Neural cell (in vitro differentiated cells): ENCODE measurements around the gene CHRNA7. TPM values are rescaled to one million over a fixed set of nuclear protein-coding genes. Genes with fewer than 3 reads are reported as not detected.

Experiments used
- H2AFZ ChIP-seq: fragments of 200-600, 300-800 bp; sonication (generic), shearing (Covaris generic); 2 replicates; pipeline ENCODE4 v1.6.0; 2014; ENCODE audit warnings: low read depth, mild to moderate bottlenecking, antibody characterized with exemption, low read length, moderate library complexity
- H3F3A ChIP-seq: fragments of 200-600 bp; shearing (Covaris generic); 2 replicates; pipeline ENCODE4 v1.6.1; 2016; ENCODE audit warnings: mild to moderate bottlenecking, moderate library complexity, mixed read lengths, antibody characterized with exemption, low read length; ENCODE audit not compliant: insufficient read depth, poor library complexity, severe bottlenecking
- H3K27ac ChIP-seq: fragments of 200-600, 300-800 bp; sonication (generic), shearing (Covaris generic); 2 replicates; pipeline ENCODE4 v1.5.1; 2014; ENCODE audit warnings: mild to moderate bottlenecking, low read length, moderate library complexity
- H3K27me3 ChIP-seq: fragments of 300-800, 200-600 bp; sonication (generic), shearing (Covaris generic); 2 replicates; pipeline ENCODE4 v1.6.0; 2014; ENCODE audit warnings: mild to moderate bottlenecking, low read depth, low read length, moderate library complexity; ENCODE audit not compliant: insufficient read depth
- H3K36me3 ChIP-seq: fragments of 300-800, 200-600 bp; sonication (generic), shearing (Covaris generic); 2 replicates; pipeline ENCODE4 v1.5.1; 2014; ENCODE audit warnings: mild to moderate bottlenecking, antibody characterized with exemption, low read length, moderate library complexity; ENCODE audit not compliant: insufficient read depth
- H3K4me2 ChIP-seq: fragments of 300-800, 200-600 bp; sonication (generic), shearing (Covaris generic); 2 replicates; pipeline ENCODE4 v1.6.0; 2014; ENCODE audit warnings: mild to moderate bottlenecking, low read length
- H3K4me3 ChIP-seq: fragments of 300-800, 200-600 bp; sonication (generic), shearing (Covaris generic); 2 replicates; pipeline ENCODE4 v1.5.1; 2014; ENCODE audit warnings: mild to moderate bottlenecking, low read length, moderate library complexity
- H3K79me2 ChIP-seq: fragments of 200-600 bp; shearing (Covaris generic); replicated peaks from 2 replicates; pipeline ENCODE4 v1.6.0; 2014; ENCODE audit warnings: mild to moderate bottlenecking, low read length, moderate library complexity; ENCODE audit not compliant: insufficient read depth
- H3K9ac ChIP-seq: fragments of 300-800, 200-600 bp; sonication (generic), shearing (Covaris generic); 2 replicates; pipeline ENCODE4 v1.6.1; 2016; ENCODE audit warnings: mild to moderate bottlenecking, low read length, mixed read lengths
- H3K9me2 ChIP-seq: fragments of 200-600 bp; shearing (Covaris generic); 2 replicates; pipeline ENCODE4 v1.6.1; 2016; ENCODE audit warnings: mild to moderate bottlenecking, low read length, mixed read lengths; ENCODE audit not compliant: insufficient read depth
- H3K9me3 ChIP-seq: fragments of 200-600, 300-800 bp; sonication (generic), shearing (Covaris generic); 2 replicates; pipeline ENCODE4 v1.6.1; 2016; ENCODE audit warnings: mild to moderate bottlenecking, mixed run types, low read length, moderate library complexity, mixed read lengths
- H4K20me1 ChIP-seq: fragments of 200-600 bp; shearing (Covaris generic); 2 replicates; pipeline ENCODE4 v1.6.1; 2016; ENCODE audit warnings: mild to moderate bottlenecking, mixed run types; ENCODE audit not compliant: insufficient read depth
- EP300 ChIP-seq: fragments of 450-650 bp; conservative IDR thresholded peaks from 2 replicates; pipeline ENCODE4 v1.6.1; 2014; ENCODE audit warnings: antibody characterized with exemption, mild to moderate bottlenecking, moderate library complexity; ENCODE audit not compliant: poor library complexity, severe bottlenecking
- EZH2 ChIP-seq: fragments of 200-600, 300-800 bp; shearing (Covaris generic), sonication (generic); IDR thresholded peaks from 2 replicates; pipeline ENCODE4 v1.6.1; 2014; ENCODE audit warnings: antibody characterized with exemption, low read length, borderline replicate concordance, mild to moderate bottlenecking; ENCODE audit not compliant: insufficient read depth, poor library complexity, severe bottlenecking
- MXI1 ChIP-seq: fragments of 450-650 bp; conservative IDR thresholded peaks from 2 replicates; pipeline ENCODE4 v1.6.1; 2014; ENCODE audit warnings: antibody characterized with exemption, mild to moderate bottlenecking; ENCODE audit not compliant: poor library complexity, severe bottlenecking
- POLR2AphosphoS5 ChIP-seq: IDR thresholded peaks from 2 replicates; pipeline ENCODE4 v1.6.1; 2012
- RAD21 ChIP-seq: fragments of 450-650 bp; conservative IDR thresholded peaks from 2 replicates; pipeline ENCODE4 v1.6.1; 2014; ENCODE audit warnings: antibody characterized with exemption, mild to moderate bottlenecking, moderate library complexity
- SMC3 ChIP-seq: fragments of 450-650 bp; conservative IDR thresholded peaks from 2 replicates; pipeline ENCODE4 v1.6.1; 2014; ENCODE audit warnings: antibody characterized with exemption, mild to moderate bottlenecking, moderate library complexity; ENCODE audit not compliant: poor library complexity
- TAF1 ChIP-seq: IDR thresholded peaks from 2 replicates; pipeline ENCODE4 v1.6.1; 2012; ENCODE audit warnings: low read depth
- polyA plus RNA-seq: library from polyadenylated mRNA; depleted of rRNA; stranded (reverse); fragments of >200 nt; gene quantifications from 2 replicates; pipeline ENCODE4 v1.2.3, GENCODE V29; 2014
- TF ChIP-seq, protein P1 (sequence below): fragments of 450-650 bp; IDR thresholded peaks from 2 replicates; pipeline ENCODE4 v1.5.1; 2014; ENCODE audit warnings: antibody characterized with exemption, mild to moderate bottlenecking, moderate library complexity; ENCODE audit not compliant: poor library complexity, severe bottlenecking
- TF ChIP-seq, protein P2 (sequence below): IDR thresholded peaks from 2 replicates; pipeline ENCODE4 v1.6.1; 2012; ENCODE audit warnings: borderline replicate concordance

Gene CHRNA7
- polyA plus RNA-seq, 1 donor from 2014 or later = 5.0 TPM

DNA sequence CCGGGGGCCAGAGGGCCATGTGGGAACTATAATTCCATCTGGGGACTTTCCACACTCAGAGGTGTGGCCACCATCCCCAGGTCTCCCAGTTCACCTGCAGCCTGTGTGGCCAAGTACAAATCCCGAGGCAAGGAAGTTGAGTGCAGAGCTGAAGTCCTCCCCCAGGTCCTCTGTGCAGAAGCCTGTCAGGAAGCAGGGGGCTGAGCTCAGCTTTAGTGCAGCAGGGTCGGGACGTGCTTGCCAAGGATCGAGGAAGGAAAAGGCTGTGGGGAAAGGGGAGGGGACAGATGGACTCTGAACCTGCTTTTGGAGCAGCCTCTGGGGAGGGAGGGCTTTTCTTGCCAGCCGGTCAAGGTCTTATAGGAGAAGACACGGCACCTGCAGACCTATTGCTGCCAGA, 67.7 kb downstream of the CHRNA7 start:
- no peaks in the 10 kb centered on the region for H3K9me3 ChIP-seq
- no peaks in the 10 kb centered on the region for H3K79me2 ChIP-seq
- H4K20me1 ChIP-seq = no peaks in the 10 kb centered on the region
- TF ChIP-seq RAD21 (no peak), TAF1 (no peak), EZH2 (no peak), EP300 (no peak), SMC3 (no peak), POLR2AphosphoS5 (no peak), MXI1 (no peak)
- TF ChIP-seq, protein P1, sequence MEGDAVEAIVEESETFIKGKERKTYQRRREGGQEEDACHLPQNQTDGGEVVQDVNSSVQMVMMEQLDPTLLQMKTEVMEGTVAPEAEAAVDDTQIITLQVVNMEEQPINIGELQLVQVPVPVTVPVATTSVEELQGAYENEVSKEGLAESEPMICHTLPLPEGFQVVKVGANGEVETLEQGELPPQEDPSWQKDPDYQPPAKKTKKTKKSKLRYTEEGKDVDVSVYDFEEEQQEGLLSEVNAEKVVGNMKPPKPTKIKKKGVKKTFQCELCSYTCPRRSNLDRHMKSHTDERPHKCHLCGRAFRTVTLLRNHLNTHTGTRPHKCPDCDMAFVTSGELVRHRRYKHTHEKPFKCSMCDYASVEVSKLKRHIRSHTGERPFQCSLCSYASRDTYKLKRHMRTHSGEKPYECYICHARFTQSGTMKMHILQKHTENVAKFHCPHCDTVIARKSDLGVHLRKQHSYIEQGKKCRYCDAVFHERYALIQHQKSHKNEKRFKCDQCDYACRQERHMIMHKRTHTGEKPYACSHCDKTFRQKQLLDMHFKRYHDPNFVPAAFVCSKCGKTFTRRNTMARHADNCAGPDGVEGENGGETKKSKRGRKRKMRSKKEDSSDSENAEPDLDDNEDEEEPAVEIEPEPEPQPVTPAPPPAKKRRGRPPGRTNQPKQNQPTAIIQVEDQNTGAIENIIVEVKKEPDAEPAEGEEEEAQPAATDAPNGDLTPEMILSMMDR = no peak
- TF ChIP-seq, protein P2, sequence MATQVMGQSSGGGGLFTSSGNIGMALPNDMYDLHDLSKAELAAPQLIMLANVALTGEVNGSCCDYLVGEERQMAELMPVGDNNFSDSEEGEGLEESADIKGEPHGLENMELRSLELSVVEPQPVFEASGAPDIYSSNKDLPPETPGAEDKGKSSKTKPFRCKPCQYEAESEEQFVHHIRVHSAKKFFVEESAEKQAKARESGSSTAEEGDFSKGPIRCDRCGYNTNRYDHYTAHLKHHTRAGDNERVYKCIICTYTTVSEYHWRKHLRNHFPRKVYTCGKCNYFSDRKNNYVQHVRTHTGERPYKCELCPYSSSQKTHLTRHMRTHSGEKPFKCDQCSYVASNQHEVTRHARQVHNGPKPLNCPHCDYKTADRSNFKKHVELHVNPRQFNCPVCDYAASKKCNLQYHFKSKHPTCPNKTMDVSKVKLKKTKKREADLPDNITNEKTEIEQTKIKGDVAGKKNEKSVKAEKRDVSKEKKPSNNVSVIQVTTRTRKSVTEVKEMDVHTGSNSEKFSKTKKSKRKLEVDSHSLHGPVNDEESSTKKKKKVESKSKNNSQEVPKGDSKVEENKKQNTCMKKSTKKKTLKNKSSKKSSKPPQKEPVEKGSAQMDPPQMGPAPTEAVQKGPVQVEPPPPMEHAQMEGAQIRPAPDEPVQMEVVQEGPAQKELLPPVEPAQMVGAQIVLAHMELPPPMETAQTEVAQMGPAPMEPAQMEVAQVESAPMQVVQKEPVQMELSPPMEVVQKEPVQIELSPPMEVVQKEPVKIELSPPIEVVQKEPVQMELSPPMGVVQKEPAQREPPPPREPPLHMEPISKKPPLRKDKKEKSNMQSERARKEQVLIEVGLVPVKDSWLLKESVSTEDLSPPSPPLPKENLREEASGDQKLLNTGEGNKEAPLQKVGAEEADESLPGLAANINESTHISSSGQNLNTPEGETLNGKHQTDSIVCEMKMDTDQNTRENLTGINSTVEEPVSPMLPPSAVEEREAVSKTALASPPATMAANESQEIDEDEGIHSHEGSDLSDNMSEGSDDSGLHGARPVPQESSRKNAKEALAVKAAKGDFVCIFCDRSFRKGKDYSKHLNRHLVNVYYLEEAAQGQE = no peak
- no peak overlapping the region for H2AFZ ChIP-seq
- H3K27ac ChIP-seq = no peak overlapping the region
- no peaks in the 10 kb centered on the region for H3K27me3 ChIP-seq
- no peak overlapping the region for H3K4me2 ChIP-seq
- no peaks in the 10 kb centered on the region for H3F3A ChIP-seq
- H3K9me2 ChIP-seq = no peaks in the 10 kb centered on the region
- H3K36me3 ChIP-seq = no peaks in the 10 kb centered on the region
- H3K9ac ChIP-seq = no peak overlapping the region
- H3K4me3 ChIP-seq = no peak overlapping the region

DNA sequence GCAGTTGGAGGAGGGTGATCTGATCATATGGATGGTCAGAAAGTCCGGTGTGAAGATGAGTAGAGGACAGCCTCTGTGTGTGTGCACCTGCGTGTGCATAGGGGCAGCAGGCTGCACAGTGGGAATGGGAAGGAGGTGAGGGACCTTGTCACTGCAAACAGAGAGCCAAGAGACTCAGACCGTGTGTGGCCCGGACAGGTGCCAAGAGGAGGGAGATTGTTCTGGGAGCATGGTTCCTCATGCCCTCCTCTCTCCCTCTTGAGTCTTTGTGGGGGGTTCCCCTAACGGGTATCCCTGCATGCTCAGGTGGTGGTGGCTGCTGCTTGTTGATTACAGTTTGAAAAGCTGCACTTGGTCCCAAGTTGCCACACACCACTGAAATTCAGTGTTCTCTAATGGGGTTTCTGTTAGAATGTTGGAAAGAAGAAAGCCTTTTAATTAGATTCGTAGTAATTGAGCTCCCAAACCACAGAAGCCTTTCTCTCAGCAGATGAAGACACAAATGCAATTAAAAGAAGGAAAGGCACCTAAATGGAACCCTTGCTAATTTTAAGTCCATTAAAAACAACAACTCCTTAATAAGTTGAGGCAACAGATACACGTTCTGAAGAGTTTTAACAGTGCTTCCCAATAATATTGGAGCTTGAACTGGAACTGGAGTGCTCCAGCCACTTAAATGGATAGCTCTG, 68.9 kb downstream of the CHRNA7 start:
- Histone ChIP-seq H3K9me2 (no peaks in the 10 kb centered on the region), H2AFZ (no peak overlapping the region), H3K4me3 (no peak overlapping the region), H3K4me2 (no peak overlapping the region), H4K20me1 (no peaks in the 10 kb centered on the region), H3K27ac (no peak overlapping the region), H3K36me3 (no peaks in the 10 kb centered on the region), H3K27me3 (no peaks in the 10 kb centered on the region), H3K79me2 (no peaks in the 10 kb centered on the region), H3K9ac (no peak overlapping the region), H3K9me3 (no peaks in the 10 kb centered on the region), H3F3A (no peaks in the 10 kb centered on the region)
- no peak for TF ChIP-seq TAF1
- no peak for TF ChIP-seq EZH2
- TF ChIP-seq POLR2AphosphoS5 = no peak
